HT-29 (cell line): Measurements from ENCODE around the gene DPPA4. TPM values are rescaled to one million over a fixed set of nuclear protein-coding genes. Genes with fewer than 3 reads are reported as not detected.
A peak's percentile ranks its signal among the peaks of the same experiment; 100 is the strongest.

Source experiments
- DNase-seq: peaks from one replicate; pipeline ENCODE4 v3.0.0-alpha.2; 2015; ENCODE audit warnings: low spot score
- small RNA-seq: library from RNA; depleted of rRNA; stranded (forward); fragments of <200 nt; gene quantifications from one replicate; pipeline ENCODE3, GENCODE V24; 2014
- total RNA-seq: library from RNA; depleted of rRNA; stranded (reverse); fragments of >200 nt; shearing (Covaris generic); gene quantifications from 2 replicates; pipeline ENCODE4 v1.2.3, GENCODE V29; 2014; rRNA removed

The DPPA4 gene
- total RNA-seq, 1 experiment from 2014 or later: not detected

DNA sequence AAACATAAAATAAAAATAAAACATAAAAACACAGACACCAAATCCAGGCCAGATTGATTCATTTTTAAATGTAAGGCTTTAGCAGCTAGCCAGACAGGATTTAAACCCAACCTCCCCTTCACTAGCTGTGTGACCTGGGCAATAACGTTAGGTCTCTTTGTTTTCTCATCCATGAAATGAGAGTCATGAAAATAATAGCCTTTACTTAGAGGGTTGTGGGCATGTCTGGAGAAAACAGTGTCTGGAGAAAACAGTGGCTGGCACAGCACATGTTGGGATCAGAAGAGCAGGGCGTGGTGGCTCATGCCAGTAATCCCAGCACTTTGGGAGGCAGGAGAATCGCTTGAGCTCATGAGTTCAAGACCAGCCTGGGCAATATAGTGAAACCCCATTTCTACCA, 1.9 kb upstream of the DPPA4 start:
- DNase-seq: no peak

DNA sequence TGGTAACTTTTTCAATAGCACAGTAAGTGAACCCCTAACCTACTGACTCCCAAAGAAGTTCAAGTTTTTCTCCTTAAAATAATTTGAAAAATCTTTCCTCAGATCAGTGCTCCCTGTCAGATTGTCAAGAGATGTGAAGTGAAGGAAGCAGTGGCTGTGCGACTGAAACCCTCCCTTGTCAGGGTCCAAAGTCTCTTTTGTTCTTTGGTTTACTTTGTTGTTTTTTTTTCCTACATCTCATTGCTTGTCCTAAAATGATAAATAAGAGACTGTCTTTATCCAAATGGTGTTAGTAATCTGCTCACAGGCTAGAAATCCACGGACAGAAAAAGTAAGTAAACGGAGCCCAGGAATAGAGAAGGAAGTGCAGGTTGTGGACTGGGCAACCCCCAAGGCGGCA, 976 bp upstream of the DPPA4 start:
- no peak for DNase-seq

GRCh38 chr3:109336291-109336861, 970 bp downstream of the DPPA4 start:
- no peak for DNase-seq

- DNase-seq: no peak
These were observed 2.8 kb downstream of the DPPA4 start for GRCh38 chr3:109334572-109334971.

GRCh38 chr3:109331692-109332091, 5.7 kb downstream of the DPPA4 start:
- DNase-seq: no peak

DNA sequence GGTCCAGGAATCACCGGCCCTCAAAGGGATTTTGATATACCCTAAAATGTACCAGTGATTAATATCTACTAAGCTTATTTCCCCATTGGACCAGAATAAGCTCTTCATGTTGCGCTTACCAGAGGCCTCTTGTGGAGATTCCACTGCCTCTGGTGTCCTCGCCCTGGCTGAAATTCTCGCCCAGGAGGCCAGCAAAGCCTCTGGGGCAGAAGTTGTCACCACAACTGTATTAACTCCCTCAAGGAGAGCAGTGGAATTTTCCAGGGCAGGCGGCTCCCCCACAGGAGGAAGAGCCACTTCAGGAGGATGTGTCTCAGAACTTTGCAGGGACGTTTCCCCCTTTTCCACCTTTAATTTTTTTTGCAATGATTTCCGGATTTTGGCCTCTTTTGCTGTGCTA, 6.9 kb downstream of the DPPA4 start:
- no peak for DNase-seq

- no peak for DNase-seq
These were observed 9.1 kb downstream of the DPPA4 start for GRCh38 chr3:109328202-109328601.

DNA sequence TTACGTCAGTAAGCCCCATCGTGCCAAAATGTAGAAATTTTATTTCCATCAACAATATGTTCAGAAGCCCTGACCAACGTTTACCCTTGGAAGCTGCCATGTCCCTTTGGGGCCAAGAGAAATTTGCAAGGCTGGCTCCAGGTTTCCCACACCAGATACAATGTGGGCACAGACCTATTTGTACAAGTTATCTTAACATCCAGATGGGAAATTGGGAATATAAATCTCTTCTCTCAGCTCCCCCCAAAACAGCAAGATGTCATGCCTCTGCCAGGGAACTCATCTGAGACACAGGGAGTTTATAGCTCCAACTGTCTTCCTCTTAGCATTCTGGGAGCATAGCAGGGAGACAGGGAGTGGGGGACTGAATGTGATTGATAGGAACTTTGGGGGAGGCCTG, 11.7 kb downstream of the DPPA4 start:
- no peak for DNase-seq

- no peak for DNase-seq
These were observed 12.2 kb downstream of the DPPA4 start for GRCh38 chr3:109325109-109325508.

GRCh38 chr3:109316162-109316730, 21.1 kb downstream of the DPPA4 start, which contains the start of gene DPPA2:
DPPA2 (minus strand) TSS chr3:109316517; CDS start chr3:109314542, 1,975 bp downstream.
- peak; percentile 54 for DNase-seq

DNA sequence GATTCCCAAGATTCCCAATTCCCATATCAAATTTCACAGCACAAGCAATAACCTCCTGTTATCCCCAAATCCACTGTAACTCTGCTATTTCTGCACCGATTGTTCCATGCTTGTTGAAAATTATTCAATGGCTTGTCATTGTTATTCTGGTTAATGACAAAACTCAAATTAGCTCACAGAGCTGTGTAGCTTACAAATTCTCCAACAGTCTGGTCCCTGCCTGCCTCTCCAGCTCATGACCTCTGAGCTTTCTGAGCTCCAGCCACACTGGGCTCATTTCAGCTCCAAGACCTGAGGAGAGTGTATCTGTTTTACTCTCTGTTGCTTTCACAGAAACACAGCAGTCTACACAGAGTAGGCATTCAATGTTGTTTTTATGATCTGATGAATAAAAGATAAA, 24.3 kb downstream of the DPPA4 start:
- DNase-seq: no peak

DNA sequence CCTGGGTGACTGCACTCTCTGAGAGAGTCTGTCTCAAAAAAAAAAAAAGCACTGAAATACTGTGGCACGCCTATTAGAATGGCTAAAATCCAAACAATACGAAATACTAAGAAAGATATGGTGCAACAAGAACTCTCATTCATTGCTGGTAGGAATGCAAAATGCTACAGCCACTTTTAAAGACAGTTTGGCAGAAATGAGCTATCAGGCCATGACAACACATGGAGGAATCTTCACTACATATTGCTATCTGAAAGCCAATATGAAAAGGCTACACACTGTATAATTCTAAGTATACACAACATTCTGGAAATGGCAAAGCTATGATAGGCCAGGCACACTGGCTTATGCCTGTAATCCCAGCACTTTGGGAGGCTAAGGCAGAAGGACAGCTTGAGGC, 39.9 kb downstream of the DPPA4 start:
- DNase-seq: no peak

GRCh38 chr3:109284071-109284470, 53.3 kb downstream of the DPPA4 start:
- no peak for DNase-seq

GRCh38 chr3:109278546-109278945, 58.8 kb downstream of the DPPA4 start:
- no peak for DNase-seq

DNA sequence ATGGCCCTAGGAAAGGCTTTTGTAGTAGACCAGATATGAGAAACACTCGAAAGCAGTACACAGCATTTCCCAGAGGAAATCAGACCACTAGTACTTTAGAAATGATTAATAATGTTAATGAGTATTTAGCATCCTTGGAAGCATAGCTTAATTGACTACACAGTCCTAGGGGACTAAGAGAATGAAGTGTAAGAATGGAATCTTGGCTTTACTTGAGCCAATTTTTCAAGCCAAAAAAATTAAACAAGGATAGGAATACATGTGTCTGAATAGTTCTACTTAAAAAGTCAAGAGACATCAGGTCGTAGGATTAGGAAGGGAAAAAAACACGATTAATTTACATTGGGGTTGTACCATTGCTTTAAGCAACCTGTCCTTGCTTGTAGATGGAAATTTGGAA, 59.2 kb downstream of the DPPA4 start:
- no peak for DNase-seq

Small RNA genes lying within 50 kb of the gene (small RNA-seq; reads per million reads assigned to genes)
- gene AC124945.1 (not detected), gene RF00017 (not detected)

Other genes starting within 250 kb of the DPPA4 start
- not detected in 2 replicates for gene MORC1, start 219.4 kb downstream of the DPPA4 start, total RNA-seq
- 0.46 TPM in 1 of 2 replicates, not detected in the other for gene C3orf85, start 200.8 kb downstream of the DPPA4 start, total RNA-seq
- gene DPPA2, start 21.0 kb downstream of the DPPA4 start, total RNA-seq: not detected in 2 replicates